ENCODE results near the gene GATAD2A. TPM values are rescaled to one million over a fixed set of nuclear protein-coding genes. Genes with fewer than 3 reads are reported as not detected.
"Not testable (repeated sequence)": the region's sequence is repeated elsewhere in the genome, so short reads cannot be mapped to it uniquely, and the experiment has no call there.

The GATAD2A gene
- total RNA-seq = 39.9 TPM
- long read RNA-seq, partial matches to known transcripts = 2 of 31 reads
- long read RNA-seq, other reads (novel, unspliced or antisense) = 29 of 31 reads

GRCh38 chr19:19404879-19405860, at the start of gene GATAD2A:
GATAD2A (plus strand) TSS chr19:19405675; CDS start chr19:19465346, 59,671 bp downstream.
- intact Hi-C loops (cut with DNase I) = loop anchor here (1.0 to 5.0 kb wide), 4 partner anchors 39 to 213 kb away; partner anchors contain the start of genes BORCS8 and RFXANK
- peak; percentile 98 for DNase-seq (ENCODE audit: low spot score)

GRCh38 chr19:19356500-19356899, 49.0 kb upstream of the GATAD2A start:
- DNase-seq (ENCODE audit: low spot score) = no peak
- intact Hi-C loops (cut with DNase I) = no loop called here

- no peak for DNase-seq (ENCODE audit: low spot score)
- intact Hi-C loops (cut with DNase I) = no loop called here
Measured at GRCh38 chr19:19356901-19357566, 48.4 kb upstream of the GATAD2A start.

GRCh38 chr19:19361075-19361594, 44.3 kb upstream of the GATAD2A start:
- intact Hi-C loops (cut with DNase I) = loop anchor here (2.0 kb wide), 1 partner anchor 38 kb away; no protein-coding TSS in a partner anchor

GRCh38 chr19:19362075-19362474, 43.4 kb upstream of the GATAD2A start:
- no peak for DNase-seq (ENCODE audit: low spot score)
- intact Hi-C loops (cut with DNase I) = no loop called here

More at GRCh38 chr19:19361075-19361594, 44.3 kb upstream of the GATAD2A start:
- DNase-seq (ENCODE audit: low spot score) = peak; percentile 85

GRCh38 chr19:19366434-19367396, 38.8 kb upstream of the GATAD2A start:
- peak; percentile 89 for DNase-seq (ENCODE audit: low spot score)
- intact Hi-C loops (cut with DNase I) = loop anchor here (1.0 kb wide), 2 partner anchors 39 to 123 kb away; partner anchors contain the start of gene GATAD2A

GRCh38 chr19:19368087-19368486, 37.4 kb upstream of the GATAD2A start:
- intact Hi-C loops (cut with DNase I) = no loop called here
- DNase-seq (ENCODE audit: low spot score) = no peak

GRCh38 chr19:19371059-19371458, 34.4 kb upstream of the GATAD2A start:
- no peak for DNase-seq (ENCODE audit: low spot score)
- intact Hi-C loops (cut with DNase I) = no loop called here

GRCh38 chr19:19372656-19373416, 32.6 kb upstream of the GATAD2A start:
- intact Hi-C loops (cut with DNase I) = no loop called here
- DNase-seq (ENCODE audit: low spot score) = peak; percentile 92

- no peak for DNase-seq (ENCODE audit: low spot score)
- intact Hi-C loops (cut with DNase I) = no loop called here
Measured at GRCh38 chr19:19379527-19379926, 25.9 kb upstream of the GATAD2A start.

- DNase-seq (ENCODE audit: low spot score); intact Hi-C loops (cut with DNase I): not testable (repeated sequence)
Measured at GRCh38 chr19:19380316-19380715, 25.2 kb upstream of the GATAD2A start.

GRCh38 chr19:19381007-19381926, 24.2 kb upstream of the GATAD2A start:
- intact Hi-C loops (cut with DNase I) = no loop called here

GRCh38 chr19:19382118-19382517, 23.4 kb upstream of the GATAD2A start:
- no peak for DNase-seq (ENCODE audit: low spot score)
- intact Hi-C loops (cut with DNase I) = no loop called here

More at GRCh38 chr19:19381007-19381926, 24.2 kb upstream of the GATAD2A start:
- no peak for DNase-seq (ENCODE audit: low spot score)

- intact Hi-C loops (cut with DNase I) = no loop called here
- no peak for DNase-seq (ENCODE audit: low spot score)
Measured at GRCh38 chr19:19384486-19384885, 21.0 kb upstream of the GATAD2A start.

- peak; percentile 100 for DNase-seq (ENCODE audit: low spot score)
- intact Hi-C loops (cut with DNase I) = no loop called here
Measured at GRCh38 chr19:19385131-19385895, 20.2 kb upstream of the GATAD2A start.

Data from cardiac septum (tissue), 1 donor.